HG03575 (cell line): ENCODE measurements around the gene OASL.

Experiments used
- ATAC-seq: cut with Tn5 transposase; IDR thresholded peaks from one replicate; pipeline ENCODE4 v1.9.1; 2021; ENCODE audit not compliant: unreplicated experiment, insufficient number of reproducible peaks, low FRiP score; ENCODE audit errors: extremely low read depth

Gene OASL

DNA sequence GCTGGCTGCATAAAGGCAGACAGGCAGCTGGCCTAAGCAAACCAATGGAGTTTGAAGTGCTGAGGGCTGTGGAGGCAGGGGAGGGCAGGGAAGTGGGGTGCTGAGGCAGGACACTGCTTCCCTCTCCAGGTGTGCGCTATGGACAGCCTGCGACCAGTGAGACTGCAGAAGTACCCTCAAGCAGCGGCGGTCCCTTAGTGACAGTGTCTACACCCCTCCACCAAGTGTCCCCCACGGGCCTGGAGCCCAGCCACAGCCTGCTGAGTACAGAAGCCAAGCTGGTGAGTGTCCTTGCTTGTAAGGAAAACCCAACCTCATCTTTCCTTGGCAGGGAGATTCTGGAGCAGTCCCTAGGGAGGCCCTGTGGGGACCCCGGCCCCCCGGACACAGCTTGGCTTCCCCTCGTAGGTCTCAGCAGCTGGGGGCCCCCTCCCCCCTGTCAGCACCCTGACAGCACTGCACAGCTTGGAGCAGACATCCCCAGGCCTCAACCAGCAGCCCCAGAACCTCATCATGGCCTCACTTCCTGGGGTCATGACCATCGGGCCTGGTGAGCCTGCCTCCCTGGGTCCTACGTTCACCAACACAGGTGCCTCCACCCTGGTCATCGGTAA, 42.8 kb downstream of the OASL start:
- ATAC-seq, result no peak

DNA sequence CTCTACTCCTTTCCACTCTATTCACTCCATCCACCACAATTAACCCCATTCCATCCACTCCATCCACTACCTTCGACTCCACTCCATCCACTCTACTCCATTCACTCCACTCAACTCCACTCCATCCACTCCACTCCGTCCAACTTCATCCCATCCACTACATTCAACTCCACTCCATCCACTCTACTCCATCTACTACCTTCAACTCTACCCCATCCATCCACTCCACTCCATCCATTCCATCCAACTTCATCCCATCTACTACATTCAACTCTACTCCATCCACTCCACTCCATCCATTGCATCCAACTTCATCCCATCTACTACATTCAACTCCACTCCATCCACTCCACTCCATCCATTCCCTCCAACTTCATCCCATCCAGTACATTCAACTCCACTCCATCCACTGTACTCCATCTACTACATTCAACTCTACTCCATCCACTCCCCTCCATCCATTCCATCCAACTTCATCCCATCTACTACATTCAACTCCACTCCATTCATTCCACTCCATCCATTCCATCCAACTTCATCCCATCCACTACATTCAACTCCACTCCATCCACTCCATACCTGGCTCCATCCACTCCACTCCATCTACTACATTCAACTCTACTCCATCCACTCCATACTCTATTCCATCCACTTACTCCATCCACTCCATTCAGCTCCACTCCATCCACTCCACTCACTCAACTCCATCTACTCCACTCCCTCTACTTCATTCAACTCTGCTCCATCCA, 44.3 kb downstream of the OASL start:
- no peak for ATAC-seq

DNA sequence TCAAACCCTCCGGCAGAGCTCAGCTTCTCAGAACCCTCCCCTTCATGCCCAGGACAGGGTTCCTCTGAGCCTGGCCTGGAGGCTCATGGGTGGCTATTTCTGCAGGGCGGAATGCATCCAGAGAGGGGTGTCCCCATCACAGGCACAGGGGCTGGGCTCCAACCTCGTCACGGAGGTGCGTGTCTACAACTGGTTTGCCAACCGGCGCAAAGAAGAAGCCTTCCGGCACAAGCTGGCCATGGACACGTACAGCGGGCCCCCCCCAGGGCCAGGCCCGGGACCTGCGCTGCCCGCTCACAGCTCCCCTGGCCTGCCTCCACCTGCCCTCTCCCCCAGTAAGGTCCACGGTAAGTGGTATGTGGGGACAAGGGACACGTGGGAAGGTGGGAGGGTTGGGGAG, 45.0 kb downstream of the OASL start:
- ATAC-seq, result no peak

DNA sequence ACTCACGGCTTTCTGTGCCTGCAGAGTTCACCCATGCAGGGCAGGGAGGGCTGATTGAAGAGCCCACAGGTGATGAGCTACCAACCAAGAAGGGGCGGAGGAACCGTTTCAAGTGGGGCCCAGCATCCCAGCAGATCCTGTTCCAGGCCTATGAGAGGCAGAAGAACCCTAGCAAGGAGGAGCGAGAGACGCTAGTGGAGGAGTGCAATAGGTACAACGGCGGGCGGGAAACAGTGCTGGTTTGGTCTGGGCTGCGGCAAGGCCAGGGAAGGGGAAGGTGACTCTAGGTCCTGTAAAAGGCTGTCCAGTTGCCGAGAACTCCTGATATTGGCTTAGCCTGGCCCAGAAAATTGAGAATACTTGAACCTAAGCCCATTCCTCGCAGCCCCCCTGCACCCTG, 45.5 kb downstream of the OASL start:
- no peak for ATAC-seq

DNA sequence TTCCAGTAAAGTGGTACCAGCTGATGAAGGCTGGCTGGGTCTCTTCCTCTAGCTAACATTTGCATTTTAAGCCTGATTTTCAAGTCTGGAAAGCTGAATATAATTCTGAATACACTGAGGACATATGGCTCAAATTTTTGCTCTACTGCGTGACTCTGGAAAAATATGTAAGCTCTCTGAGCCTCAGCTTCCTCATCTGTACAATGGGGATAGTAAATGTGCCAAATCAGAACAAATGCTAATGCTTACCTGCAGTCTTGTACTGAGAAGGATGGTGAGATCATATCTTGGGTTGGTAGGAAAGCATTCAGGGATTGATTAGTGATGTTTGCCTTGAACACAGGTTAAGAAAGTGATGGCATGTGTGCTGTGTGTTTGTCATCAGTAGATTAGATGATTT, 46.1 kb downstream of the OASL start:
- ATAC-seq, result no peak

DNA sequence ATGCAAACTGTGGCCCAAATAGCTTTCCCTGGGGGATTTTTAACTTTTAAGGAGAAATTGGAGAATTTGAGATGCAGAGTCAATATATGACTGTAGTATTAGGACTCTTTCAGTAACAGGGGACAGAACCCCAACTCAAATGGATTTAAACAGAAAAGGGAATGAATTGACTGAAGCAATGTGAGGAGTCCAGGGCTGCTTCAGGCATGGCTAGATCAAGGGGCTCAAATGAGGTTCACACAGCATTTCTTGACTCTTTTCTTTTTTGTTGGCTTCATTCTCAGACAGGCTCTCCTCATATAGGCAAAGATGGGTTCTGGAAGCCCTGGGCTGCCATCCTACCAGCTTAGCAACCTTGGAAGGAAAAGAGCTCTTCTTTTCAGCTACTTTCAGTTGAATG, 47.1 kb downstream of the OASL start:
- ATAC-seq, result no peak

DNA sequence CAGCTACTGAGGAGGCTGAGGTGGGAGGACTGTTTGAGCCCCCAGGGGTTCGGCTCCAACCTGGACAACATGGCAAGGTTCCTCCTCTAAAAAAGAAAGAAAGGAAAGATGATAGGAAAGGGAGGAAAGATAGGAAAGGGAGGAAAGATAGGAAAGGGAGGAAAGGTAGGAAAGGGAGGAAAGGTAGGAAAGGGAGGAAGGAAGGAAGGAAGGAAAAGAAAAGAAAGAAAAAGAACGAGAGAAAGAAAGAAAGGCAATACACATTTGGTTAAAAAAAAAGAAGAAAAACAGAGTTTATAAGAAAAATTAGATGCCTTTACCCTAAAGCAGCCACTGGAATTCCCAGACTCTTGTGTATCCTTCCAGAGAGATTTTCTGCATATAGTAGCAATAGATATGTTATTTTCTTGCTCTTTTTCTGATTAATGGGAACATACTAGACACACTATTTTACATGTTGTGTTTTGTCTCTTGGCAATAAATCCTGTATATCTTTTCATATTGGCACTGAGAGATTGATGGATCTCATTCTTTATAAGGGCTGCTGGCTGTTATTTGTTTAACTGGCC, 48.5 kb downstream of the OASL start:
- ATAC-seq, result no peak

DNA sequence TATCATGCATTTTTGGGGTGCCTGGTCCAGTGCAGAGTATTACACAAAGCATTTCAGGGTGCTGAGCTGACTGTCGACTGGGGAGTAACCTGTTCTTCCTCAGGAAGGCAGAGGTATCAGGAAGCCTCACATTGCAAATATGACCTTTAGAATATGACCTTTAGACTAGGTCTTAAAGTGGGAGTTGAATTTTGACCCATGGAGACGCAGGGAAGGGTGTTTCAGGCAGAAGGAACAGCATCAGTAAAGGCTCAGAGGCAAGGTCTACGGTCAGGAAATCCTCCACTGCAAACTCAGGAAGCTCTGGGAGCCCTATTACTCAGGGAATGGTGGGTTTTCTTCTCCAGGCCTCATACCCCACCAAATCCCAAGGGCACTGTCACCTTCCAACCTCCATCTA, 49.4 kb downstream of the OASL start:
- ATAC-seq, result no peak

DNA sequence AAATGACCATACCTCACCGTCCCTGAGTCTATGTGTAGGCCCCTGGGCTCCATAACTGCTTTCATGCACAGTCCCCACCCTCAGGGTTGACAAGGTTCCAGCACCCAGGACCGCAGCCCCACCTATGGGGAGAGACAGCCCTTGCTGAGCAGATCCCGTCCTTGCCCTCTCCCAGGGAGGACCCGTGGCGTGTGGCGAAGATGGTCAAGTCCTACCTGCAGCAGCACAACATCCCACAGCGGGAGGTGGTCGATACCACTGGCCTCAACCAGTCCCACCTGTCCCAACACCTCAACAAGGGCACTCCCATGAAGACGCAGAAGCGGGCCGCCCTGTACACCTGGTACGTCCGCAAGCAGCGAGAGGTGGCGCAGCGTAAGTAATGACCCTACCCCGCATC, 50.4 kb downstream of the OASL start:
- no peak for ATAC-seq

DNA sequence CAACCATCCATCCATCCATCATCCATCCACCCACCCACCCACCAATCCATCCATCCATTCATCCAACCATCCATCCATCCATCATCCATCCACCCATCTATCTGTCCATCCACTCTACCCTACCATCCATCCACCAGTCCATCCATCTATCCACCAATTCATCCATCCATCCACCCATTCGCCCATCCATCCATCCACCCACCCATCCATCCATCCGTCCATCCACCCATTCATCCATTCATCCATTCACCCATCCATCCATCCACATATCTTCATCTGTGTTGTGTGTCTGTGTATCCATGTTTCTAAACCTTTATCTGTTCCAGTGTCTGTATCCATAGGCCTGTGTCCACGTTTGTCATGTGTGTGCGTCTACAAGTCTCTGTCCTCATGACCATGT, 50.8 kb downstream of the OASL start:
- no peak for ATAC-seq

DNA sequence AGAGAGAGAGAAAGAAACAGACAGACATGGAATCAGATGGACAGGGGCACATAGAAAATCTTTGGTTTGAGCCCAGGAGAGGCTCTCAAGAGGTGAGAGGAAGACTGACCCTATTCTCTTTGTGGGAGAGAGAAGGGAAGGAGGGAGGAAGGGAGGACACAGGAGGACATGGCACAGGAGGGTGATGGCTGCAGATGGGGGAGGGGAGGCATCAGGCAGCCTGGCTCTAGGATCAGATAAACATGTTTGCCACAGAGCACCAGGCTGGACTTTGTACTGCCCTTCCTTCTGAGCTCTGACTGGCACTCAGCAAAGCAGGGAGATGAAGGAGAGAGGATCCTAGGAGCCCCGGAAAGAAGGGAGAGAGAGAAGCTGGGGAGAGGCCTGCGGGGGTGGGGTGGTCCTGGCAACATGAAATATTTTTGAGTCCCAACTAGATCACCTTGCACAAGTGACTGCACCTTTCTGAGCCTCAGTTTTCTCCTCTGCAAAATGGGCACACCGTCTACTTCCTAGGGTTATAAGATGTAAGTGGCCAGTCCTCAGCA, 54.6 kb downstream of the OASL start:
- ATAC-seq, result no peak

DNA sequence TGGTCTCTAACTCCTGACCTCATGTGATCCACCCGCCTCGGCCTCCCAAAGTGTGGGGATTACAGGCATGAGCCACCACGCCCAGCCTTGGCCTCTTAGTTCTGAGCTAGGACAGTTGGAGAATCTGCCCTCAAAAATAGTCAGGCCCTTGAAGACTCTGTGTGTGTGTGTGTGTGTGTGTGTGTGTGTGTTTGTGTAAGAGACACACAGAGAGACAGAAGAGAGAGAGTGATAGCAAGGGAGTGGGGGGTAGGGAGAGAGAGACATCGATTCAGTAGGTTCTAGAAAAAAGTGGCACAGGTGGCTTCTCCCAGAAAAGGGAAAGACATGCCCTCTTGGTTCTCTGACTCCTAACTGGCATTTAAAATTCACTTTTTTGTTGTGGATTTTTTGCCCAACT, 55.3 kb downstream of the OASL start:
- no peak for ATAC-seq

DNA sequence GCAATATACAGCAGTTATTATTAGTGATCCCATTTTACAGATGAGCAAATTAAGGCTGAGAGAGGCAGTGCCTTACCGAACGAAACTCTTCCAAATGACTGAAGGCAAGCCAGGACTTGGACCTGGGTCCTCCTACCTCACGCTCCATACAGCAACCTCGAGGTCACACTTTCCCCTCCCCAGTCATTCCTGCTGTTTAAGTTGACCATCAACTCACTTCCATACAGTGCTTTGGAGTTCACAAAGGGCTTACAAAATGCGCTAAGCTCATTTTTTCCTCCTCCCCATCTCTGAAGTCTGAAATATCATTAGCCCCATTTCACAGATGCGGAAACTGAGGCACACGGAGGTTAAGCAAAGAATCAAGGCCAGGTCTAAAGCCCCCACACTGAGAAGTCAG, 56.4 kb downstream of the OASL start:
- no peak for ATAC-seq

DNA sequence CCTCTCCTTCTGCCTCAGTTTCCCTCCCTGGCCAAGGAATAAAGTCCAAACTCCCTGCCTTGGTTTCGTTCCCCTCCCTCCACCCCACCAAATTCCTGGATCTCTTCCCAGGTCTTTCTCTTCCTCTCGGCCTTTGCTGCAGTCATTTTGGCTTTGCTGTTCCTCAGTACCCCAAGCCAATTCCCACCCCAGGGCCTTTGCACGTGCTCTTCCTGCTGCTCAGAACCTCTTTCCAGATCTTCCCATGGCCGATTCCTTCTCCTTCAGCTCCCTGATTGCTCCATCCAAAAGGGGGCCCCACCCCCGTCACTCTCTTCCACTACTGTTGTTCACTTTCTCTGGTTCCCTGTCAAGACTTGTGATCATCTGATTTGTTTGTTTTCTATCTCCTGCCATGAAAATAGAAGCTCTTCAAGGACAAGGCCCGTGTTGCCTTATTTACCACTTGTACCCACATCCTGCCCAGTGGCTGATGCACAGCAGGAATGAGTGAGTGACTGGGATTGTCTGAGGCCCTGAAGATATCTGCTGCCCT, 57.6 kb downstream of the OASL start:
- ATAC-seq, result no peak

DNA sequence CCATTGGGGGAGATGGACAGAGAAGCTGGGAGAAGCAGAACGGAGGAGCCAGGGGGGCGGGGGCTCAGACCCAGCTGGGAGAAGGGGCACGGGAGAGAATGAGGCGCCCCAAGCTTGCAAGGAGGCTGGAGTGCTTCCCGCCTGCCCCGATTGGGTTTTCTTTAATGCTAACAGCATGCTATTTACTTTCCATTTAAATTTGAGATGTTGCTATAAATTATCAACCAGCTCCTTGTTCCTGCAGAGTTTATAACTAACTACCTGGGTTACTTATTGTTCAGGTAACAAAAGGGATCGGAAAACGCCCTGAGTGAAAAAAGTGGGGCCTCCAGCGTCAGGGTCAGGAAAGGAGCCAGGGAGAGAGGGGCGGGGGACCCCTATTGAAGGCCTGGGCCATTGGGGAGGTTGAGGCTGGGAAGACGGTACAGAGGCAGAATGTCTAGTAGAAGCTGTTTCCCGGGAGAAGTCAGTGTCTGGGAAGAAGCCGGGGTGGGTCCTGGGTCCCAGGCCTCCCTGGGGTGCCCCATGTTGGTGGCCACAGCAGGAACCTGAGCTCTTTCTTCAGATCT, 58.2 kb downstream of the OASL start:
- no peak for ATAC-seq

DNA sequence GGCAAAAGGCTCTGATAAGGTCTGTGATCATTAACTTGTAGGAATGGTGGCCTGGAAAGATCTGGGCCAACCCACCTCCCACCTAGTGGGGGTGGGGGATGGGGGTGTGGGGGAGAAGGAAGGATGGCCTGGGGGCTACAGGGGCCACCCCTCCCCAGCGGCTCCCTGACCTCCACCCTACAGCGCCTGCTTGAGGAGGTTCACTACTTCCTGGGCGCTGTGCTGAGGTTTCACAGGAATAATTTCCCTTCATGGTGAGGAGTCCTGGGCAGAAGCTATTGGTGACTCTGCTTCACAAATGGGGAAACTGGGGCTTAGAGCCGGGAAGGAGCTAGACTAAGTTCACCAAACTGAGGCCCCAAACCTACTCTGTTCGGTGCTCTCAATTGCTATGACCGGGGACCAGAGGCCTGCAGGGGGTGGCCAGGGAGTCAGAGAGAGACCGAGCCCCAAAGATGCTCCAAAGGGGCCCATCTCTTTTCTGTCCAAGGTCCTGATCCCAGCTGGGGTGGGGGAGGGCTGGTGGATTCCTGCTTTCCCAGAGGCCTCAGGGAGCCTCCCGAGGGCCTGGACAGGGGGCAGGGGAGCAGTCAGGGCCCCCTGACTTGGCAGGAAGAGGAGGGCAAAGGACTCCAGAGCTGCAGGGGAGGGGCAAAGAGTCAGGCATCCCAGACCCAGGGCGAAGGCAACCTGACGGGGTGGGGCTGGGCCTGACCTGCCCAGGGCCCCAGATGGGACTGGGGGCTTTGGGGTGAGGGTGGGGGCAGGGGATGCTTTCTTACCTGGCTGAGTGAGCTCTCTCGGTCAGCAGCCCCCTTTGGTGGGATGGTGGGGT, 59.0 kb downstream of the OASL start:
- no peak for ATAC-seq

DNA sequence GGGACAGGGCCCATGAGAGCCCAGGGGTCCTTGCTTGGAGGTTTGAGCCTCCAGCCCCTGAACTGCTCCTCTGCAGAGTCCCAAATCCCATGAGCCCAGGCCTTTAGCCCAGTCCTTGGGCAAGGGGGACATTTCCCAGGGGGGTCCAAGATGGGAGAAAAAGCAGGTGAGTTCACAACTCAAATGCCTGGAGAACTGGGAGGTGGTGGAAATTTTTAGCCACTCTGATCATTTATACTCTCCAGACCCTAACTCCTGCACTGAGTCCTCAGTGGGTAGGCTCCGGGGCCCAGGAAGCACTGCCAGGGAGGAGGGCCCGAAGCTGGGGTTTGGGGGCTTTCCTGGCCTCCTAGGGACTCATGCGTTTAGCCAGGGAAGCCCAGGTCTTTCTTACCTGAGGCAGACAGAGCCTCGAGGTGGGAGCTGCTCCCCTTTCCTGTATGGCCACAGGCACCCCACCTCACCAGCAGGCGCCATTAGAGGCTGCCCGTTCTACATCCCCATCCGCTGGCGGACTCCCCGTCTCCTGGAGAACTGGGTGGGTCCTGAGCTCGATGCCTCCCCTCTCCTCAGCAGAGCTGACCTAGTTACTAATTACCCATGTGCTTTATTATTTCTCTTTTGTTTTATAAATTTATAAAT, 59.7 kb downstream of the OASL start:
- ATAC-seq, result no peak

DNA sequence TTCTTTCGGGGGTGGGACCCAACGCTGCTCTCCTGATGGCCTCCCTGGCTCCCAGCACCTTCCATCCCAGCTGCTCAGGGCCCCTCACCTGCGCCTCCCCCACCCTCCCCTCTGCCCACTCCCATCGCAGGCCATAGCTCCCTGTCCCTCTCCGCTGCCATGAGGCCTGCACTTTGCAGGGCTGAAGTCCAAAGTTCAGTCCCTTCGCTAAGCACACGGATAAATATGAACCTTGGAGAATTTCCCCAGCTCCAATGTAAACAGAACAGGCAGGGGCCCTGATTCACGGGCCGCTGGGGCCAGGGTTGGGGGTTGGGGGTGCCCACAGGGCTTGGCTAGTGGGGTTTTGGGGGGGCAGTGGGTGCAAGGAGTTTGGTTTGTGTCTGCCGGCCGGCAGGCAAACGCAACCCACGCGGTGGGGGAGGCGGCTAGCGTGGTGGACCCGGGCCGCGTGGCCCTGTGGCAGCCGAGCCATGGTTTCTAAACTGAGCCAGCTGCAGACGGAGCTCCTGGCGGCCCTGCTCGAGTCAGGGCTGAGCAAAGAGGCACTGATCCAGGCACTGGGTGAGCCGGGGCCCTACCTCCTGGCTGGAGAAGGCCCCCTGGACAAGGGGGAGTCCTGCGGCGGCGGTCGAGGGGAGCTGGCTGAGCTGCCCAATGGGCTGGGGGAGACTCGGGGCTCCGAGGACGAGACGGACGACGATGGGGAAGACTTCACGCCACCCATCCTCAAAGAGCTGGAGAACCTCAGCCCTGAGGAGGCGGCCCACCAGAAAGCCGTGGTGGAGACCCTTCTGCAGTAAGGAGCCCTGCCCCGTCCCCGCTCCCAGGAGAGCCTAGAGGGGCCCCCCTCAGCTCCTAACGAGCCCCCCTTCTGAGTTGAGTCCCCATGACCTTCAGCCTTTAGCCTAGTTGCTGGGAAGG, 60.5 kb downstream of the OASL start, which contains the start of gene HNF1A:
TSS of gene HNF1A (plus strand) at position 248 of the 924 bp plus-strand sequence. CDS start at position 474, 226 bp downstream.
- ATAC-seq, result no peak
